Activated T-cell treated with anti-CD3 and anti-CD28 coated beads, Interleukin-2, amount 50 U/mL, for 72 hours (primary cell): ENCODE measurements around the gene AKIP1. TPM values are rescaled to one million over a fixed set of nuclear protein-coding genes. Genes with fewer than 3 reads are reported as not detected.
A peak's percentile ranks its signal among the peaks of the same experiment; 100 is the strongest.
"Not testable (repeated sequence)": the region's sequence is repeated elsewhere in the genome, so short reads cannot be mapped to it uniquely, and the experiment has no call there.

Experiments used
- ATAC-seq, 2 donors: fragments of 150-1000 bp; cut with Tn5 transposase; replicated peaks in 1 of 2; 2 replicates each; pipeline ENCODE4 v1.10.0; 2021; ENCODE audit warnings: moderate library complexity in 2 of 2, mild to moderate bottlenecking in 1 of 2
- DNase-seq, 2 donors: peaks; one replicate each; pipeline ENCODE4 v3.0.0; 2021 to 2022; ENCODE audit warnings: mixed read lengths in 1 of 2
- H3K27ac Mint-ChIP-seq: one replicate; pipeline ENCODE4 v1.8.0; 2022; ENCODE audit warnings: mild to moderate bottlenecking, moderate library complexity, mixed read lengths
- H3K27me3 Mint-ChIP-seq: one replicate; pipeline ENCODE4 v1.8.0; 2022; ENCODE audit warnings: low read depth, mixed read lengths
- H3K36me3 Mint-ChIP-seq, 2 donors: one replicate each; pipeline ENCODE4 v1.8.0; 2022; ENCODE audit warnings: mixed read lengths in 2 of 2, mild to moderate bottlenecking in 1 of 2; ENCODE audit not compliant: insufficient read depth in 2 of 2
- H3K4me1 Mint-ChIP-seq: one replicate; pipeline ENCODE4 v1.8.0; 2022; ENCODE audit warnings: low read depth, mixed read lengths
- H3K4me3 Mint-ChIP-seq, 2 donors: one replicate each; pipeline ENCODE4 v1.8.0; 2022; ENCODE audit warnings: mild to moderate bottlenecking in 2 of 2, mixed read lengths in 2 of 2, moderate library complexity in 2 of 2
- H3K9me3 Mint-ChIP-seq, 2 donors: one replicate each; pipeline ENCODE4 v1.8.0; 2022; ENCODE audit warnings: mixed read lengths in 2 of 2
- total RNA-seq, 2 donors: library from RNA; stranded (reverse); gene quantifications; one replicate each; pipeline ENCODE4 v1.2.3, GENCODE V29; 2022

The AKIP1 gene
- total RNA-seq, 2 donors from 2014 or later, result 27.2 to 27.7 TPM

DNA sequence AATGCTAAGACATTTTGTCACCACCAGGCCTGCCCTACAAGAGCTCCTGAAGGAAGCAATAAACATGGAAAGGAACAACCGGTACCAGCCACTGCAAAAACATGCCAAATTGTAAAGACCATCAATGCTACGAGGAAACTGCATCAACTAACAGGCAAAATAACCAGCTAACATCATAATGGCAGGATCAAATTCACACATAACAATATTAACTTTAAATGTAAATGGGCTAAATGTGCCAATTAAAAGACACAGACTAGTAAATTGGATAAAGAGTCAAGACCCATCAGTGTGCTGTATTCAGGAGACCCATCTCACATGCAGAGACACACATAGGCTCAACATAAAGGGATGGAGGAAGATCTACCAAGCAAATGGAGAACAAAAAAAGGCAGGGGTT, 19.8 kb upstream of the AKIP1 start:
- not testable (repeated sequence) for DNase-seq, H3K4me1 Mint-ChIP-seq, H3K4me3 Mint-ChIP-seq, H3K27ac Mint-ChIP-seq, H3K36me3 Mint-ChIP-seq, ATAC-seq
- Mint-ChIP-seq H3K9me3 (peaks cover 8 to 10% of the 10 kb centered on the region in 2 donors), H3K27me3 (peaks cover 31% of the 10 kb centered on the region)

DNA sequence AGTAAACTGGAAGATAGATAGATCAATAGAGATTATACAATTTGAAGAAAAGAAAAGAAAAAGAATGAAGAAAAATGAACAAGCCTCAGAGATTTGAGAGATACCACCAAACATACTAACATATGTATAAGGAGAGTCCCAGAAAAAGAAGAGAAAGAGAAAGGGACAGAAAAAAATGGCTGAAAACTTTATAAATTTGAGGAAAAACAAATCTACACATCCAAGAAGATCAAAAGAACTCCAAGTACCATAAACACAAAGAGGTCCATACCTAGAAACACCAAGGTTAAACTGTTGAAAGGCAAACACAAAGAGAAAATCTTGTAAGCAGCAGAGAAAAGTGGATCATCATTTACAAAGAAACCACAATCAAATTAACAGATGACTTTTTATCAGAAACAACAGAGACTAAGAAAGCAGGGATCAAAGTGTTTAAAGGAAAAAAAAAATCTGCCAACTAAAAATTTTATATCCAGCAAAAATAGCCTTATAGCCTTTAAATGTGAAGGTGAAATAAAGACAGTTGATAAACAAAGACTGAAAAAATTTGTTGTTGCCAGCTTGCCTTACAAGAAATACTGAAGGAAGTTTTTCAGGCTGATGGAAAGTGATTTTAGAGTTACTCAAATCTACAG, 11.8 kb upstream of the AKIP1 start:
- Mint-ChIP-seq H3K4me3 (no peak overlapping the region), H3K27ac (no peak overlapping the region), H3K36me3 (peaks cover 7 to 12% of the 10 kb centered on the region in 2 donors), H3K4me1 (no peaks in the 10 kb centered on the region), H3K27me3 (peaks cover 18% of the 10 kb centered on the region), H3K9me3 (peaks cover 6 to 8% of the 10 kb centered on the region in 2 donors)
- DNase-seq, result no peak
- no peak for ATAC-seq

DNA sequence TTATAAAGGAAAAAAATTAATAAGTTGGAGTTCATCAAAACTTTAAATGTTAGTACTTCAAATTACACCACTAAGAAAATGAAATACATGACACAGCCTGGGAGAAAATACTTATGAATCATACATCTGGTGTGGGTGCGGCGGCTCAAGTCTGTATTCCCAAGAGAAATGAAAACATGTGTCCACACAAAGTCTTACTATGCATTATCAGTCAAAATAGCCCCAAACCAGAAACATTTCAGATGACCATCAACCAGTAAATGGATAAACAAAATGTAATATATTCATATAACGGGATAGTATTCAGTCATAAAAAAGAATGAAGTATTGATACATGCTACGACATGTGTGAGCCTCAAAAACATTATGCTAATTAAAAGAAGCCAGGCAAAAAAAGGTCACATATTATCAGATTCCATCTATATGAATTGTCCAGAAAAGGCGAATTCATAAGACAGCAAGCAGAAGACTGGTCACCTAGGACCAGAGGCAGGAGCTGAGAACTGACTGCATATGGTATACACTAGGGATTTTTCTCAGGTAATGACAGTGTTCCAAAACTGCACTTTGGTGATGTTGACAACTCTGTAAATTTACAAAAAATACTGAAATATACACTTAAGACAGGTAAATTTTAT, 5.3 kb upstream of the AKIP1 start:
- DNase-seq (no peak), ATAC-seq (no peak)
- Mint-ChIP-seq H3K27me3 (peaks cover 35% of the 10 kb centered on the region), H3K9me3 (peaks cover 0 to 3% of the 10 kb centered on the region in 2 donors), H3K4me1 (peaks cover 40% of the 10 kb centered on the region), H3K4me3 (no peak overlapping the region), H3K27ac (no peak overlapping the region), H3K36me3 (peaks cover 0 to 5% of the 10 kb centered on the region in 2 donors)

DNA sequence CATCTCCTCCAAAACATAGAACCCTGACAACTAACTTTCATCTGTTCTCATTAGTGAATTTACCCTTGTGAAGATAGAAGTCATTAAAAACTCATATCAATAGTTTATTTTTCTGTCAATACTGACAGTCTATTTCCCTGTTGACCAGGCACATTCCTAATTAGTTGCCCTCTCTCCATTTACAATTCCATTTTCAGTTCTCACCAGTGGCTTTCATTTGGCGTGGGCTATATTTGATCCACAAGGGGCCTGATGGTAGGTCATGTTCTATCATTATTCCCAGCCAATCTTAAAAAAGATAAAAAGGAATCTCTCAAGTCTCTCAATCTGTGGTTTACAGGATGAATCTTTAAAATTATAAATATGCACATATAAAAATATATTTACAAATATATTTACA, 3.9 kb upstream of the AKIP1 start:
- peak overlapping the region; percentile 3 to 47 for H3K4me3 Mint-ChIP-seq
- H3K27ac Mint-ChIP-seq, result peak overlapping the region; percentile 29
- DNase-seq (no peak), ATAC-seq (no peak)
- peaks cover 27% of the 10 kb centered on the region for H3K27me3 Mint-ChIP-seq
- no peaks in the 10 kb centered on the region for H3K9me3 Mint-ChIP-seq
- peaks cover 0 to under 1% of the 10 kb centered on the region in 2 donors for H3K36me3 Mint-ChIP-seq
- peaks cover 40% of the 10 kb centered on the region for H3K4me1 Mint-ChIP-seq

DNA sequence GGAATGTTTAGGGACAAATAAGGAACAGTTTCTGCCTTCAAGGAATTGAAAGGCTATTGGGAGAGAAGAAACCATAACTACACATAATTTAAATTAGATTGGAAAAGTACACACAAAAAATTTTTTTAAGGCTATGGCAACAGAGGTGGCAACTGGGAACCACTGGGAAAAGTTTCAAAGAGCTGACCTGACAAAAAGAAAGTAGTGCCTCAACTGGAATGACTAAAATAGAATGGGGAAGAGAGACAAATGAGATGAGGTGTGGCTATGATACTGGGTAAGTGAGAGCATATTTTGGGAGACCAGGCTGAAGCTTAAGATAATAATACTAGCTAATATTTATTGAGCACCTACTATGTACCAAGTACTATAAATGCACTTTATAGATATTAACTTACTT, 2.9 kb upstream of the AKIP1 start:
- Mint-ChIP-seq H3K27ac (no peak overlapping the region), H3K36me3 (peaks cover 0 to 2% of the 10 kb centered on the region in 2 donors), H3K4me3 (no peak overlapping the region), H3K27me3 (peaks cover 23% of the 10 kb centered on the region), H3K4me1 (peaks cover 41% of the 10 kb centered on the region), H3K9me3 (no peaks in the 10 kb centered on the region)
- DNase-seq, result no peak
- ATAC-seq, result no peak

DNA sequence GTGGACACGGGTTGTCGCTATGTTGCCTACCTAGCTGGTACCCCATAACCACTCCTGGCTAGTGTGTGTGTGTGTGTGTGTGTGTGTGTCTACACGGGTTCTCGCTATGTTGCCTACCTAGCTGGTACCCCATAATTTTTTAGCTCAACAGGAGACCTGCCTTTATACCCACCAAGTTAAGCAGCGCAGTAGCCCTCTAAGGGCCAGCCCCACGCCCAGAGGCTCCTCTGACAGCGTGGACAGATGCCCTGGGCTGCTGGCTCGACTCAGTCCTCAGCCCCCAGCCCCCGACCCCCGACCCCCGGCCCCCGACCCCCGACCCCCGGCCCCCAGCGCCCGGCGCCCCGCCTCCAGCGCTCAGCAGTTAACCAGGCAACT, 351 bp upstream of the AKIP1 start:
- Mint-ChIP-seq H3K27me3 (peaks cover 17% of the 10 kb centered on the region), H3K36me3 (peaks cover 0 to 2% of the 10 kb centered on the region in 2 donors), H3K4me1 (peaks cover 52% of the 10 kb centered on the region), H3K27ac (peak overlapping the region; percentile 13), H3K9me3 (no peaks in the 10 kb centered on the region), H3K4me3 (peak overlapping the region; percentile 89 to 96)
- peak; percentile 12 to 31 for ATAC-seq
- peak in 1 of 2 donors; percentile 6 for DNase-seq

DNA sequence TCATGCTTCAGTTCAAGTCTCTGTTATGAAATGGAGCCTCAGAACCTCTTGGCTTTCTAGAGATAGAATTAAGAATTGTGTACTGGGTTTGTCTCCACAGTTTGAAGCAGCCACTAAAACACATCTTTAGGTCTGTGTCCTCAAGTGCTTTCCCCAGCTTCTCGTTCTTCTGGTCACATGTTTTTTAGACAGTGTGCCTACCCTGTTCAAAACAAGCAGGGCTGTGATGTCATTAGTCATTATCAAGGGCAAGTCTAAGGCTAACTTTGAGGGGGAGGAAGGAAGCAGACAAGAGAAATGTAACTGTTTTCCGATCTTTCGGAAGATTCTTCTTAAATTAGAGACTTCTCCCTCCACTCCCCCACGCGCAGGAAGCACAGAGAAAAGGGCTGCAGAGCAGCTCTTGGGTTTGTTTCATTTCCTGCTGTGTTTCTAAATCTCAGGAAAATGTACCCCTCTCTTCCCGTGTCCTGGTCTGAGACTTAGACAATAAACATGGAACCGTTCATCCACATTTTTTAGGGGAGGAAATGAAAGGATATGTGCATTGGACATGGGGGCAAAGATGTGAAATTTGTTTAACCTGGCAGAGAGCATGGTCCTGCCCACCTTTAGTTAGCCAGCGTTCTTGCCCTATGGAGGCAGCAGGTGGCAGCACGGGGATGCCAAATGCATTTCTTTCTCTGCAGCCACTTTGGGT, 3.1 kb downstream of the AKIP1 start:
- Mint-ChIP-seq H3K9me3 (no peaks in the 10 kb centered on the region), H3K27me3 (peaks cover 12% of the 10 kb centered on the region), H3K36me3 (peaks cover 0 to 2% of the 10 kb centered on the region in 2 donors), H3K4me1 (peaks cover 32% of the 10 kb centered on the region), H3K4me3 (peak overlapping the region; percentile 66 to 69), H3K27ac (peak overlapping the region; percentile 78)
- ATAC-seq (peak; percentile 31 to 35), DNase-seq (peak; percentile 50 to 56)

DNA sequence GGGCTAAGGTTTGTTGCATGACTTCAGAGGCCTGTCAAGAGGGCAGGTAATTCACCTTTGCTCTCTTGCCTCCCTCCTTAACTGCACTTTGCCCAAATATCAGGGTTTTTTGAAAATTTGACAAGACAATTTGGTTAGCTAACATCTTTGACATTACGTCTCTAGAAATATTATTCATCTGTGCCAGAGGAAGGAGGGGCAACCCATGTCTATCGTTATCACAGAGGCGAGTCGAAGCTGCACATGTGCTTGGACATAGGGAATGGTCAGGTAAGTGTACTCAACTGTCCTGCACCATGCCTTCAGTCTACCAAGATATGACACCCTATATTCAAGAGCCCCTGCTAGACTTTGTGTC, 3.7 kb downstream of the AKIP1 start:
- Mint-ChIP-seq H3K4me3 (peak overlapping the region in 1 of 2 donors; percentile 69), H3K27me3 (peaks cover 7% of the 10 kb centered on the region), H3K36me3 (peaks cover 0 to 2% of the 10 kb centered on the region in 2 donors), H3K9me3 (no peaks in the 10 kb centered on the region), H3K27ac (no peak overlapping the region), H3K4me1 (peaks cover 27% of the 10 kb centered on the region)
- ATAC-seq (no peak), DNase-seq (no peak)

DNA sequence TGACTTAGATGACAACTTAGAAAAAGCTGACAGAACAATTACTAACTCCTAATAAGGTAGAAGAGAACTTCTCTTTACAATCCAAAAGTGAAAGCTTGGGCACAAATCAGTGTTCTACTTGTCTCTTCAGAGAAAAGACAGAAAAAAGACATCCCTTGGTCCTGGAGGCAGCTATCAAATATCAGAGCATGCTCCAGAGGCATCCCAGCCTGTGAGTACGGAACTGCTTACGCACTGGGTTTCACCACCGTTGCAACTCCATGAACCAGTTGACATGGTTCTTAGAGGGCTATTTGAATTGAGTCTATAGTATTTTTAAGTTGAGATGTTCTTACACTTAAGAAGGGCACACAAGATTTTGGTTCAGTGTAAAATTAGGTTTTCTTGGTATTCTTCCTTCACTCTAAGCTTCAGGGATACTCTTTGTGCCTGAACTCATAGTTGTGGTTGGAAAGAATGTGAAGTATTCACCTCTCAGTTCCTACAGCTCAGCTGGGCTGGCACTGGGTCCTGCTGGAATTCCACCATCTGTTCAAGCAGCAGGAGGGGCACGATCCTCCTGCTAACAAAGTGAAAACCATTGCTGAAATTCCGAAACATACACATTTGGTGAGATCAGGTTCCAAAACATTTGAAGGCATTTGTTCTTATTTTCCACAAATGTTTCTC, 6.3 kb downstream of the AKIP1 start:
- ATAC-seq (no peak), DNase-seq (no peak)
- Mint-ChIP-seq H3K9me3 (no peaks in the 10 kb centered on the region), H3K27ac (no peak overlapping the region), H3K36me3 (peaks cover 0 to 1% of the 10 kb centered on the region in 2 donors), H3K4me1 (peaks cover 18% of the 10 kb centered on the region), H3K27me3 (no peaks in the 10 kb centered on the region), H3K4me3 (no peak overlapping the region)

DNA sequence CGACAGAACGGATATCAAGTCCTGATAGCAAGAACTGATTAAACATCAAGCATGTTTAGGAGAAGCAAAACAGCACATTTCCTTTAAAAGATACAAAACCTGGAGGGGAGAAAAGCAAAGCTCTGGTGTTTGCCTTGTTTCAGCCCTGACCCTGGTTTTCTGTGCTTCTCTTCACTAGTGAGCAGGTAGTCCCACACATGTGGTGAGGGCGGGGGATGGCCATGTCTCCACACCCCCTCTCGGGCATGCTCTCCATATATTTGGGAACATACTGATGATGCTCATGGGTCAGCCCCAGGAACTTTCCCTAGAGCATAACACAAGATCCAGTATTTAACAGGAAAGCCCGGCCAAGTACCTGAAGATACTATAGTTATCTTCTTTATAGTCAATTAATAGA, 11.7 kb downstream of the AKIP1 start:
- Mint-ChIP-seq H3K4me1 (no peaks in the 10 kb centered on the region), H3K9me3 (no peaks in the 10 kb centered on the region), H3K4me3 (no peak overlapping the region), H3K27me3 (no peaks in the 10 kb centered on the region), H3K27ac (no peak overlapping the region), H3K36me3 (peaks cover 0 to 1% of the 10 kb centered on the region in 2 donors)
- ATAC-seq, result no peak
- no peak for DNase-seq

DNA sequence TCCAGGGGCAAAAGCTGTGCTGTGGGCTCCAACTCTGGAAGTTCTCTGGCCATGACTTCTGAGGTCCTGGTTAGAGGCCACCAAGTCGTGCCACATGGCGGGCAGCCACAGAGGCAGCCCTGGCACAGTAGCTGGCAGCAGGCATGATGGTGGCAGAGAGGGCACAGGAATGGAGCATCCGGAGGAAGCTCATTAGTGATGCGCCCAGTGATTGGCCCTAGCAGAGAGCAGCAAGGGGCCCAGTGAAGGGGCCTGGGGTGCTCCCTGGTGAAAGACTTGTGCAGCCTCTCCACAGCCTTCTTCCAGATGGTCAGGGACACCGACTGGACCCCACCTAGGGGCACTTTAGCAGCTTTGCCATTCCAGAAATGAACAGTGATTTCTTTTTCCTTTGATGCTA, 14.7 kb downstream of the AKIP1 start:
- Mint-ChIP-seq H3K36me3 (no peaks in the 10 kb centered on the region), H3K9me3 (no peaks in the 10 kb centered on the region), H3K27ac (no peak overlapping the region), H3K4me1 (no peaks in the 10 kb centered on the region), H3K27me3 (no peaks in the 10 kb centered on the region), H3K4me3 (no peak overlapping the region)
- DNase-seq, result no peak
- no peak for ATAC-seq

DNA sequence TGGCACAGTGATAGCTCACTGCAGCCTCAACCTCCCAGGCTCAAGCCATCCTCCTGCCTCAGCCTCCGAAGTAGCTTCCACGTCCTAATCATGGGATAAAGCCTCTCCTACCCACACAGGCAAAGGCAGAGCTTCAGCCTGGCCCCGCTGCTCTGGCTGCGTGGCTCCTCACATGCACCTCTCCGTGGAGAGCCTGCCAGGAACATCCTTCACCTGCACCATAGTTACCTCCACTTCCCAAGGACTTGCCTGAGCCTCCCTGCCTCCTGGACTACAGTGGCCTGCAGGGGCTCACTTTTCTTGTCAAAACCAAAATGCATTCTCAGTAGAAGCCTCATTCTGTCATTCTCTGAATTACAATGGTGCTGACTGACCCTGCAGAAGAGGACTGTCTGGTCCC, 15.2 kb downstream of the AKIP1 start:
- Mint-ChIP-seq H3K27me3 (no peaks in the 10 kb centered on the region), H3K27ac (no peak overlapping the region), H3K9me3 (no peaks in the 10 kb centered on the region)

DNA sequence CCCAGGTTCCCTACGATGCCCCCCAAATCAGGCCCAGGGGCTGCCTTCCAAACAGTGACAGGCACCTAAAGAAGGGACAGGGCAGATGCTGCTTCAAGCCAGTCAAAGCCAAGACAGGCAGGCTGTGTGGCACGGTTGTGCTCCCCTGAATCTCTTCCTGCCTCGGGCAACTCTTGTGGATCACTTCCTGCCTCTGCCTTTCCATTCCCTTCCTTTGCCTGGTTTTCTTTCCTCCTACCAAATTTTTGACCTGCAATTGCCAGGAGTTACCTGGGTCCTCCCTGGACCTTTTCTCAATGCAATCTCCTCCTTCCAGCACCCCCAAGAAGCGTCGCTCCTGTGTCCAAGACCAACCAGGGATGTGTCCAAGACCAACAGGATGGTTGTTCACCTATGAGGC, 16.2 kb downstream of the AKIP1 start:
- Mint-ChIP-seq H3K4me1 (no peaks in the 10 kb centered on the region), H3K4me3 (no peak overlapping the region), H3K27me3 (no peaks in the 10 kb centered on the region), H3K9me3 (no peaks in the 10 kb centered on the region), H3K27ac (no peak overlapping the region), H3K36me3 (no peaks in the 10 kb centered on the region)
- no peak for ATAC-seq
- DNase-seq, result no peak

More for the DNA sequence above, 15.2 kb downstream of the AKIP1 start:
- Mint-ChIP-seq H3K4me3 (no peak overlapping the region), H3K36me3 (no peaks in the 10 kb centered on the region), H3K4me1 (no peaks in the 10 kb centered on the region)
- no peak for DNase-seq
- no peak for ATAC-seq
